Lower lobe of right lung (tissue), 2 donors: Measurements from ENCODE around the gene CDK19. TPM values are rescaled to one million over a fixed set of nuclear protein-coding genes. Genes with fewer than 3 reads are reported as not detected.

Experiments used
- ATAC-seq, 2 donors: fragments of 200-7000 bp; cut with Tn5 transposase; one replicate each; pipeline ENCODE4 v1.9.1; 2020 to 2022; ENCODE audit warnings: mild to moderate bottlenecking in 2 of 2, moderate library complexity in 2 of 2
- DNase-seq: peaks from one replicate; pipeline ENCODE4 v3.0.0-alpha.2; 2020
- H3K27ac ChIP-seq: fragments of 200-600 bp; one replicate; pipeline ENCODE4 v1.8.0; 2022
- H3K27me3 ChIP-seq: fragments of 200-600 bp; one replicate; pipeline ENCODE4 v1.8.0; 2022; ENCODE audit warnings: low read depth
- H3K36me3 ChIP-seq: fragments of 200-600 bp; one replicate; pipeline ENCODE4 v1.8.0; 2022; ENCODE audit warnings: mild to moderate bottlenecking
- H3K4me1 ChIP-seq: fragments of 200-600 bp; one replicate; pipeline ENCODE4 v1.8.0; 2022
- H3K4me3 ChIP-seq: fragments of 200-600 bp; one replicate; pipeline ENCODE4 v1.8.0; 2022; ENCODE audit warnings: mild to moderate bottlenecking
- H3K9me3 ChIP-seq: fragments of 200-600 bp; one replicate; pipeline ENCODE4 v1.8.0; 2022
- CTCF ChIP-seq: fragments of 200-600 bp; IDR thresholded peaks from one replicate; pipeline ENCODE4 v1.8.0; 2022; ENCODE audit warnings: antibody characterized with exemption, mild to moderate bottlenecking
- intact Hi-C: fragments of 100-400 bp; cut with DNase I; formaldehyde crosslinking; loops from one replicate; pipeline ENCODE4 v1.11.0; 2022
- total RNA-seq: library from RNA; stranded (reverse); fragmentation: NEBNext Ultra II Directional; extraction: Animal tissue kit (Norgen Biotek cat#: 25700); gene quantifications from one replicate; pipeline ENCODE4 v1.2.1, GENCODE V29; 2021
- donor health status: DM: no; HTN: yes; CAD: no; lungs with severe emphysema.

Gene CDK19
- total RNA-seq, 1 donor from 2014 or later = 26.0 TPM

- Histone ChIP-seq H3K27me3 (no peaks in the 10 kb centered on the region), H3K4me3 (no peak overlapping the region), H3K9me3 (no peaks in the 10 kb centered on the region), H3K4me1 (no peaks in the 10 kb centered on the region), H3K27ac (no peak overlapping the region), H3K36me3 (peaks cover 31% of the 10 kb centered on the region)
- TF ChIP-seq CTCF = no peak
- DNase-seq (no peak), ATAC-seq (no peak)
- intact Hi-C loops = no loop called here
Observed at GRCh38 chr6:110626442-110626841, 188.8 kb downstream of the CDK19 start.

GRCh38 chr6:110625883-110626282, 189.4 kb downstream of the CDK19 start:
- H3K36me3 ChIP-seq = peaks cover 36% of the 10 kb centered on the region
- no peak overlapping the region for H3K4me3 ChIP-seq
- H3K9me3 ChIP-seq = no peaks in the 10 kb centered on the region
- no peak for DNase-seq
- no peaks in the 10 kb centered on the region for H3K4me1 ChIP-seq
- no peak for TF ChIP-seq CTCF
- no peak for ATAC-seq
- no peaks in the 10 kb centered on the region for H3K27me3 ChIP-seq
- intact Hi-C loops = no loop called here
- H3K27ac ChIP-seq = no peak overlapping the region

GRCh38 chr6:110622912-110623578, 192.2 kb downstream of the CDK19 start:
- Histone ChIP-seq H3K4me1 (no peaks in the 10 kb centered on the region), H3K27ac (no peak overlapping the region), H3K9me3 (no peaks in the 10 kb centered on the region), H3K36me3 (peaks cover 41% of the 10 kb centered on the region), H3K27me3 (no peaks in the 10 kb centered on the region), H3K4me3 (no peak overlapping the region)
- DNase-seq (no peak), ATAC-seq (no peak)
- TF ChIP-seq CTCF = no peak
- intact Hi-C loops = no loop called here

- no peak for DNase-seq
- intact Hi-C loops = no loop called here
- Histone ChIP-seq H3K27me3 (no peaks in the 10 kb centered on the region), H3K4me3 (no peak overlapping the region), H3K9me3 (no peaks in the 10 kb centered on the region), H3K4me1 (no peaks in the 10 kb centered on the region), H3K27ac (no peak overlapping the region), H3K36me3 (peaks cover 29% of the 10 kb centered on the region)
- TF ChIP-seq CTCF = no peak
- ATAC-seq = no peak
Observed at GRCh38 chr6:110621061-110621460, 194.2 kb downstream of the CDK19 start.

GRCh38 chr6:110620065-110620464, 195.2 kb downstream of the CDK19 start:
- intact Hi-C loops = no loop called here
- no peak for DNase-seq
- Histone ChIP-seq H3K27me3 (no peaks in the 10 kb centered on the region), H3K4me1 (no peaks in the 10 kb centered on the region), H3K27ac (no peak overlapping the region), H3K9me3 (no peaks in the 10 kb centered on the region), H3K4me3 (no peak overlapping the region), H3K36me3 (peaks cover 30% of the 10 kb centered on the region)
- ATAC-seq = no peak
- TF ChIP-seq CTCF = no peak
